Mammary epithelial cell (primary cell): ENCODE results near the gene HES5.

Experiments
- EZH2 ChIP-seq: IDR thresholded peaks from 2 replicates; pipeline ENCODE4 v1.6.1; 2012; ENCODE audit warnings: low read length, inconsistent platforms, borderline replicate concordance
- TF ChIP-seq, protein P1 (sequence below), 2 donors: IDR thresholded peaks in 1 of 2; conservative IDR thresholded peaks in 1 of 2; 2 replicates each; pipeline ENCODE4 v1.5.1; 2011 to 2012; ENCODE audit warnings: inconsistent platforms in 2 of 2, low read length in 2 of 2, mild to moderate bottlenecking in 2 of 2, control low read depth in 1 of 2, low read depth in 1 of 2; ENCODE audit not compliant: insufficient read depth in 1 of 2; ENCODE audit errors: extremely low read depth in 1 of 2

DNA sequence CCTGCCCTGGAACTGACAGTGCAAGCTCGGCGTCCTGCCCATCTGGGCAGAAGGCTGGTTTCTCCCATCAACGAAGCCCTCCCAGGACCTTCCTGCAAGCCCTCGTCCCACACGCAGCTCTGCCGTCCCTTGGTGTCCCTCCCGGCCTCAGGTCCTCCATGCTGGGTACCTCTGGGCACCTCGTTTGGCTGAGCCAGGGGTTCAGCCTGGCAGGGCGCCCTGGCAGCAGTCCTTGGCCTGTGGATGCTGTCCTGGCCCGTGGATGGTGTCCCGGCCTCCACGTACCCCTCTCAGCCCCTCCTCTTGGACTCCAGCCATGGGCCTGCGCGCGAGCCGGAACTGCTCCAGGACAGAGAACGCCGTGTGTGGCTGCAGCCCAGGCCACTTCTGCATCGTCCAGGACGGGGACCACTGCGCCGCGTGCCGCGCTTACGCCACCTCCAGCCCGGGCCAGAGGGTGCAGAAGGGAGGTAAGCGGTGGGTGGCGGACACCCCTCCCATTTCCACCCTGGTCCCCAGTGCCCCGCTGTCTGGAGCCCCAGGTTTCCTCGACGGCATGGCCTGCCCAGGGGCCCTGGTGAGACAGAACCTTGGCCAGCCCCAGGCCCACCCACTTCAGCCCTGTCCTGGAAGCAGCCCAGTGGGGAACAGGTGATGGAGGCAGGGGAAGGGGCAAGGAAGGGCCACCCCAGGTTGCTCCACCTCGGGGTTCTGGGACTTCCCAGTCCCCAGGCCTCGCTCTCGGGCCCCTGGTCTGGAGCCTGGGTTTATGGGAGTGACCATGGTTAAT lies 29.6 kb upstream of the HES5 start:
- TF ChIP-seq, protein P1, sequence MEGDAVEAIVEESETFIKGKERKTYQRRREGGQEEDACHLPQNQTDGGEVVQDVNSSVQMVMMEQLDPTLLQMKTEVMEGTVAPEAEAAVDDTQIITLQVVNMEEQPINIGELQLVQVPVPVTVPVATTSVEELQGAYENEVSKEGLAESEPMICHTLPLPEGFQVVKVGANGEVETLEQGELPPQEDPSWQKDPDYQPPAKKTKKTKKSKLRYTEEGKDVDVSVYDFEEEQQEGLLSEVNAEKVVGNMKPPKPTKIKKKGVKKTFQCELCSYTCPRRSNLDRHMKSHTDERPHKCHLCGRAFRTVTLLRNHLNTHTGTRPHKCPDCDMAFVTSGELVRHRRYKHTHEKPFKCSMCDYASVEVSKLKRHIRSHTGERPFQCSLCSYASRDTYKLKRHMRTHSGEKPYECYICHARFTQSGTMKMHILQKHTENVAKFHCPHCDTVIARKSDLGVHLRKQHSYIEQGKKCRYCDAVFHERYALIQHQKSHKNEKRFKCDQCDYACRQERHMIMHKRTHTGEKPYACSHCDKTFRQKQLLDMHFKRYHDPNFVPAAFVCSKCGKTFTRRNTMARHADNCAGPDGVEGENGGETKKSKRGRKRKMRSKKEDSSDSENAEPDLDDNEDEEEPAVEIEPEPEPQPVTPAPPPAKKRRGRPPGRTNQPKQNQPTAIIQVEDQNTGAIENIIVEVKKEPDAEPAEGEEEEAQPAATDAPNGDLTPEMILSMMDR (conservative IDR thresholded peaks at IDR 0.05 in 1 of 2, IDR thresholded peaks at IDR 0.05 in 1 of 2; ENCODE audit: extremely low read depth in 1 of 2, insufficient read depth in 1 of 2, low read depth in 1 of 2, low read length in 2 of 2), result no peak
- TF ChIP-seq EZH2, result no peak
